ENCODE results near the gene PACSIN2. TPM values are rescaled to one million over a fixed set of nuclear protein-coding genes. Genes with fewer than 3 reads are reported as not detected.

Gene PACSIN2
- total and polyA plus RNA-seq, 2 experiments from 2014 or later = 23.5 to 57.3 TPM

DNA sequence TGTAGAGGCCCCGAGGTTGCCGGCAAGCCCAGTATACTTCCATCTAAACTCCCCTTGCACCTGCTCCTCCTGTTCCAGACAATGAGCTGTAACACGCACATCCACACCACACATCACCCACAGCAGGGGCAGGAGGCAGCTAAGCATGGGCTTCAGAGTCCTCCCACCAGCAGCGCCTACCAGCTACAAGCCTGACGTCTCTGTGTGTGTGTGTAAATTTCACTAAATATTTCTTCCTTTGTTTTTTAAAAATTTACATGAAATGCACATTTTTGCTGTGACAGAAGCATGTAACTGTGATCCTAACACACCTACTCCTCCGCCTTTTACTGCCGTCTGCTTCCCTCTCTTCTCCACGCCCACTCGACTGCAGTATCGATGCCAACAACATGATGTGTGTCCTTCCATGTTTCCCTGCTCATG lies 29.4 kb upstream of the PACSIN2 start (continued):
- no peak for TF ChIP-seq ZNF462 (CRISPR knock-in tag; IDR thresholded peaks at IDR 0.05)
- no peak for TF ChIP-seq CREB1 (CRISPR knock-in tag; IDR thresholded peaks at IDR 0.05; ENCODE audit: low read depth)
- TF ChIP-seq EZH2 (IDR thresholded peaks at IDR 0.05; ENCODE audit: low read depth, unreplicated experiment) = no peak
- no peak for TF ChIP-seq NANOG (IDR thresholded peaks at IDR 0.05; ENCODE audit: borderline replicate concordance)
- no peak for TF ChIP-seq JUNB (IDR thresholded peaks at IDR 0.05; ENCODE audit: unreplicated experiment)
- no peak for TF ChIP-seq STAT1 (IDR thresholded peaks at IDR 0.05; ENCODE audit: unreplicated experiment)
- no peak for TF ChIP-seq ZNF331 (CRISPR knock-in tag; IDR thresholded peaks at IDR 0.05; ENCODE audit: low read depth)

DNA sequence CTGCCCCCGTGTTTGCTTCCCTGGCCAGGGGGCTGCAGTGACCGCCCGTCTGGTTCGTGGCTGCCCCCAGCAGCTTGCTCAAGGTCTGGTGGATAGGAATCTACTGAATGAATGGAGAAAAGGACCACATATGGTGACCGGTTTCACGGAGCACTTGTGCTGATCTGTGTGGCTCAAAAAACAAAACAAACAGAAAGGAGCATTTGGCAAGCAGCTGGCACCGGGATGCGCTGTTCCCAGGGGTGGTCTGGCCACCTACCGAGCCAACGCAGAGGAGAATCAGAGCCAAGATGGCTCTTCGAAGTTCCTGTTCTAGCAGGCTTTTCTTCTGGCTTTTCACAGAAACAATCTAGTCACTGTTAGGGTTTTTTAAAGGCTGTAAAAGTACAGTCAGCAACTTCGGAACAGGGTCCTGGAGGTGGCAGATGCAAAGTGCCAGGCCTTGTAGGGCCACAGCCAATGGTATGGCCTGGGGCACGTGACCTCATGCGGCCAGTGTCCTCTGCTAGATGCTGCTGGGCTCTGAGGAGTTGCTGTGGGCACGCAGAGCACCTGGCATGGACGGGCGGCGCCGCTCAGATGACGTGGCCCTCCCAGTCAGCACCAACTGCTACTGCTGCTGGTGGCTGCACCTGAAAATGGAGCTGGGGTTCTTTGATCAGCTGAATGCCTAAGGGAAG lies 27.3 kb upstream of the PACSIN2 start:
- ATAC-seq = no peak
- no peak for DNase-seq (ENCODE audit: low spot score)
- no peaks in the 10 kb centered on the region for H3K9me2 ChIP-seq (ENCODE audit: insufficient read depth)
- H3K4me1 ChIP-seq (ENCODE audit: insufficient read depth) = no peaks in the 10 kb centered on the region
- H2AFZ ChIP-seq = no peak overlapping the region
- no peaks in the 10 kb centered on the region for H3F3A ChIP-seq (replicated peaks; ENCODE audit: low read depth)
- no peaks in the 10 kb centered on the region for H3K79me2 ChIP-seq (replicated peaks; ENCODE audit: insufficient read depth)
- no peak overlapping the region for H3K27ac ChIP-seq (ENCODE audit: low read depth)
- no peak overlapping the region for H3K27ac Mint-ChIP-seq
- no peaks in the 10 kb centered on the region for H3K27me3 ChIP-seq (ENCODE audit: insufficient read depth)
- no peaks in the 10 kb centered on the region for H3K36me3 Mint-ChIP-seq (ENCODE audit: low read depth)
- H3K9me3 Mint-ChIP-seq = no peaks in the 10 kb centered on the region
- no peak overlapping the region for H3K4me3 Mint-ChIP-seq
- no peak overlapping the region for H3K4me2 ChIP-seq
- peaks cover 5% of the 10 kb centered on the region for H3K27me3 Mint-ChIP-seq (ENCODE audit: insufficient read depth, low read depth, poor library complexity)
- H3K4me3 ChIP-seq = no peak overlapping the region
- no peaks in the 10 kb centered on the region for H4K20me1 ChIP-seq (replicated peaks; ENCODE audit: insufficient read depth)
- H3K36me3 ChIP-seq (ENCODE audit: insufficient read depth) = no peaks in the 10 kb centered on the region
- H3K4me1 Mint-ChIP-seq = peaks cover 3% of the 10 kb centered on the region; the same call in 2 of the 3 replicates
- TF ChIP-seq STAT1 (IDR thresholded peaks at IDR 0.05; ENCODE audit: unreplicated experiment) = no peak
- TF ChIP-seq NANOG (IDR thresholded peaks at IDR 0.05; ENCODE audit: borderline replicate concordance) = no peak
- TF ChIP-seq POLR2AphosphoS5 (IDR thresholded peaks at IDR 0.05; ENCODE audit: low read depth) = no peak
- TF ChIP-seq ZNF114 (CRISPR knock-in tag; IDR thresholded peaks at IDR 0.05) = no peak
- TF ChIP-seq JUNB (IDR thresholded peaks at IDR 0.05; ENCODE audit: unreplicated experiment) = no peak
- no peak for TF ChIP-seq CTCF (conservative IDR thresholded peaks at IDR 0.05; ENCODE audit: low read depth in 2 of 2)

Data from GM23338 (cell line).